HG03095 (cell line): ENCODE data around the gene NOTCH1.
"Not testable (repeated sequence)": the region's sequence is repeated elsewhere in the genome, so short reads cannot be mapped to it uniquely, and the experiment has no call there.

Source experiments
- ATAC-seq: cut with Tn5 transposase; IDR thresholded peaks from one replicate; pipeline ENCODE4 v1.9.1; 2021; ENCODE audit warnings: moderate library complexity; ENCODE audit not compliant: unreplicated experiment

NOTCH1 gene

GRCh38 chr9:136565086-136565714, 19.4 kb upstream of the NOTCH1 start:
- no peak for ATAC-seq

GRCh38 chr9:136564379-136564988, 18.6 kb upstream of the NOTCH1 start:
- ATAC-seq, result no peak

GRCh38 chr9:136563646-136564325, 17.9 kb upstream of the NOTCH1 start:
- no peak for ATAC-seq

- no peak for ATAC-seq
Observed at GRCh38 chr9:136562746-136563495, 17.1 kb upstream of the NOTCH1 start.

- no peak for ATAC-seq
Observed at GRCh38 chr9:136561779-136562178, 15.9 kb upstream of the NOTCH1 start.

GRCh38 chr9:136560586-136560985, 14.7 kb upstream of the NOTCH1 start:
- ATAC-seq, result no peak

- not testable (repeated sequence) for ATAC-seq
Observed at GRCh38 chr9:136559371-136559770, 13.5 kb upstream of the NOTCH1 start.

GRCh38 chr9:136558846-136559245, 13.0 kb upstream of the NOTCH1 start:
- ATAC-seq, result not testable (repeated sequence)

GRCh38 chr9:136558373-136558772, 12.5 kb upstream of the NOTCH1 start:
- ATAC-seq, result no peak

- ATAC-seq, result no peak
Observed at GRCh38 chr9:136557036-136557435, 11.2 kb upstream of the NOTCH1 start.

- ATAC-seq, result no peak
Observed at GRCh38 chr9:136556166-136556565, 10.3 kb upstream of the NOTCH1 start.

- no peak for ATAC-seq
Observed at GRCh38 chr9:136554870-136555269, 9.0 kb upstream of the NOTCH1 start.

GRCh38 chr9:136553581-136553980, 7.7 kb upstream of the NOTCH1 start:
- ATAC-seq, result no peak

GRCh38 chr9:136552117-136552703, 6.4 kb upstream of the NOTCH1 start:
- no peak for ATAC-seq

- ATAC-seq, result no peak
Observed at GRCh38 chr9:136551401-136552116, 5.7 kb upstream of the NOTCH1 start.

GRCh38 chr9:136550439-136551289, 4.8 kb upstream of the NOTCH1 start:
- ATAC-seq, result no peak

GRCh38 chr9:136549010-136549980, 3.4 kb upstream of the NOTCH1 start:
- ATAC-seq, result no peak

GRCh38 chr9:136547508-136548215, 1.8 kb upstream of the NOTCH1 start:
- ATAC-seq, result no peak
